Activated B cell treated with CpG ODN at 0.5 μM for 24 hours (primary cell): ENCODE results near the gene HP1BP3. TPM values are rescaled to one million over a fixed set of nuclear protein-coding genes. Genes with fewer than 3 reads are reported as not detected.

Experiments used
- ATAC-seq: fragments of 200-7000 bp; cut with Tn5 transposase; one replicate; pipeline ENCODE4 v1.10.0; 2021; ENCODE audit warnings: low read depth, mild to moderate bottlenecking, moderate library complexity
- CTCF ChIA-PET: fragments of 350-600 bp; sonication (Branson Sonifier 250); formaldehyde crosslinking; loops from one replicate; lab custom pipeline; 2021; ENCODE audit warnings: antibody characterized with exemption; lab: Charles Lee
- POLR2A ChIA-PET: fragments of 350-600 bp; sonication (Branson Sonifier 250); formaldehyde crosslinking; loops from one replicate; lab custom pipeline; 2021; ENCODE audit warnings: antibody characterized with exemption; lab: Charles Lee
- DNase-seq: peaks from one replicate; pipeline ENCODE4 v3.0.0; 2022
- H3K27ac Mint-ChIP-seq: one replicate; pipeline ENCODE4 v1.8.0; 2020; ENCODE audit warnings: mixed read lengths
- H3K27me3 Mint-ChIP-seq: one replicate; pipeline ENCODE4 v1.8.0; 2021; ENCODE audit warnings: mixed read lengths
- H3K36me3 Mint-ChIP-seq: one replicate; pipeline ENCODE4 v1.8.0; 2021; ENCODE audit warnings: low read depth, mixed read lengths
- H3K4me1 Mint-ChIP-seq: one replicate; pipeline ENCODE4 v1.8.0; 2021; ENCODE audit warnings: mixed read lengths
- H3K4me3 Mint-ChIP-seq: one replicate; pipeline ENCODE4 v1.8.0; 2020; ENCODE audit warnings: mild to moderate bottlenecking, mixed read lengths
- H3K9me3 Mint-ChIP-seq: one replicate; pipeline ENCODE4 v1.8.0; 2020; ENCODE audit warnings: mixed read lengths
- intact Hi-C: fragments of 100-400 bp; cut with micrococcal nuclease; formaldehyde crosslinking; loops from one replicate; pipeline ENCODE4 v1.15.1; 2024
- total RNA-seq: library from RNA; stranded (reverse); gene quantifications from 2 replicates; pipeline ENCODE4 v1.2.3, GENCODE V29; 2022
- TF ChIP-seq, protein P1 (sequence below): fragments of 200-600 bp; IDR thresholded peaks from one replicate; pipeline ENCODE4 v1.8.0; 2022; ENCODE audit warnings: antibody characterized with exemption, mild to moderate bottlenecking

The HP1BP3 gene
- total RNA-seq, 1 donor from 2014 or later, result 183 TPM

DNA sequence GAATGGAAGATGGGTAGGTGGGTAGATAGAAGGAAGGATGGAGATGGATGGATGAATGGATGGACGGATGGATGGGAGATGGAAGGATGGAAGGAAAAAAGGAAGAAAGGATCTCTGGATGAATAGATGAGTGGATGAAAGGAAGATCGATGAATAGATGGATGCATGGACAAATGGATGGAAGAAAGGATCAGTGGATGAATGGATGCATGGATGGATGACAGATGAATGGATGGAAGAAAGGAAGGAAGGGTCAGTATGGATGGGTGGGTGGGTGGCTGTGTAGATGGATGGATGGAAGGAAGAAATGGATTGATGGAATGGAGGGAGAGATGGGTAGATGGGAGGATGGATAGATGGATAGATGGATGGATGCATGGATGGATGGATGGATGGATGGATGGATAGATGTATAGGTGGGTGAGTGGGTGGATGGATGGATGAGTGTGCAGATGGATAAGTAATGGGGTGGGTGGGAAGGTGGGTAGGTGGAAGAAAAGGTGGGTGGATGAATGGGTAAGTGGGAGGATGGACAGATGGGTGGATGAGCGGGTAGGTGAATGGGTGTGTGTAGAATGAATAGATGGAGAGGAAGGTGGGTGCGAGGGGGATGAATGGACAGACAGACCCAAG lies 83.9 kb downstream of the HP1BP3 start:
- Mint-ChIP-seq H3K4me3 (no peak overlapping the region), H3K27me3 (no peaks in the 10 kb centered on the region), H3K9me3 (no peaks in the 10 kb centered on the region), H3K4me1 (no peaks in the 10 kb centered on the region), H3K36me3 (no peaks in the 10 kb centered on the region), H3K27ac (no peak overlapping the region)
- DNase-seq (no peak), ATAC-seq (no peak)
- intact Hi-C loops, result no loop called here
- POLR2A ChIA-PET, result no interaction called here
- TF ChIP-seq, protein P1, sequence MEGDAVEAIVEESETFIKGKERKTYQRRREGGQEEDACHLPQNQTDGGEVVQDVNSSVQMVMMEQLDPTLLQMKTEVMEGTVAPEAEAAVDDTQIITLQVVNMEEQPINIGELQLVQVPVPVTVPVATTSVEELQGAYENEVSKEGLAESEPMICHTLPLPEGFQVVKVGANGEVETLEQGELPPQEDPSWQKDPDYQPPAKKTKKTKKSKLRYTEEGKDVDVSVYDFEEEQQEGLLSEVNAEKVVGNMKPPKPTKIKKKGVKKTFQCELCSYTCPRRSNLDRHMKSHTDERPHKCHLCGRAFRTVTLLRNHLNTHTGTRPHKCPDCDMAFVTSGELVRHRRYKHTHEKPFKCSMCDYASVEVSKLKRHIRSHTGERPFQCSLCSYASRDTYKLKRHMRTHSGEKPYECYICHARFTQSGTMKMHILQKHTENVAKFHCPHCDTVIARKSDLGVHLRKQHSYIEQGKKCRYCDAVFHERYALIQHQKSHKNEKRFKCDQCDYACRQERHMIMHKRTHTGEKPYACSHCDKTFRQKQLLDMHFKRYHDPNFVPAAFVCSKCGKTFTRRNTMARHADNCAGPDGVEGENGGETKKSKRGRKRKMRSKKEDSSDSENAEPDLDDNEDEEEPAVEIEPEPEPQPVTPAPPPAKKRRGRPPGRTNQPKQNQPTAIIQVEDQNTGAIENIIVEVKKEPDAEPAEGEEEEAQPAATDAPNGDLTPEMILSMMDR, result no peak
- CTCF ChIA-PET, result no interaction called here

DNA sequence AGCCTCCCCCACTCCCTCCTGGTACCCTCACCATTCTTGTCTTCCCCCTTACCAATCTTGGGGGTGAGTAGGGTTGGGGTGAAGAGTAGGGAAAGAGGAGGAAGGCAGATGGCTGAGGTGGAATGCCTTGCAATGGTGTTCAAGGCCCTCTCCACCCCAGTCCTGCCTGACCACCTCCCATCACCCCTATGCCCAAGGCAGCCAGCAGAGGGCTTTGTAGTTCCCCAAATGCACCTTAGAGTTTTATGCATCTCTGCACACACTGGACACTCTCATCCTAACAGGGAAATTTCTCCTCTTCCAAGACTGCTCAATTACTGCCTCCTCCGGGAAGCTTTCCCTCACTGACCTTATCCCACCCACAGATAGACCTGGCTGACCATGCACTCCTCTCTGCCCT lies 84.7 kb downstream of the HP1BP3 start:
- ATAC-seq, result no peak
- no peak overlapping the region for H3K4me3 Mint-ChIP-seq
- no peaks in the 10 kb centered on the region for H3K9me3 Mint-ChIP-seq
- no peaks in the 10 kb centered on the region for H3K4me1 Mint-ChIP-seq
- H3K27ac Mint-ChIP-seq, result no peak overlapping the region
- no peak for DNase-seq
- ChIA-PET CTCF (no interaction called here), POLR2A (no interaction called here)
- H3K36me3 Mint-ChIP-seq, result no peaks in the 10 kb centered on the region
- intact Hi-C loops, result no loop called here
- H3K27me3 Mint-ChIP-seq, result no peaks in the 10 kb centered on the region
- TF ChIP-seq, protein P1, result no peak

DNA sequence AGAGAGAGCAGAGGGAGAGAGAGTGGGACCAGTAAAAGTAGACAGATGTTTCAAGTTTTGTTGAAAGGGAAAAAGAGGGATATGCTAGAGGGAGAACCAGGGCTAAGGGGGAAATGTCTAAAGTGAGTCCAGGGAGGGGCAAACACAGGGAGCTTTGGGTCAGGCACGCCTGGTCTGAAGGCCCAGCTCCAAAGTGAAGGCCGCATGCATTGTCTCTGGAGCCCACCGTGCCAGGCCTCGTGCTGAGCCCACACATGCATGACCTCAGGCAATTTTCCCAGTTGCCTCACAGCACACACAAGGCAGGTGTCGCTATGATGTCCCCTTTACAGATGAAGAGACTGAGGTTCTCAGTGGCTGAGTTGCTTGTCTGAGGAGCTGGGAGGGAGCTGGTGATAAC lies 85.3 kb downstream of the HP1BP3 start:
- POLR2A ChIA-PET, result no interaction called here
- Mint-ChIP-seq H3K4me1 (no peaks in the 10 kb centered on the region), H3K27me3 (no peaks in the 10 kb centered on the region), H3K36me3 (no peaks in the 10 kb centered on the region), H3K4me3 (no peak overlapping the region), H3K27ac (no peak overlapping the region), H3K9me3 (no peaks in the 10 kb centered on the region)
- intact Hi-C loops, result no loop called here
- CTCF ChIA-PET, result no interaction called here
- ATAC-seq (no peak), DNase-seq (no peak)
- TF ChIP-seq, protein P1, result no peak

DNA sequence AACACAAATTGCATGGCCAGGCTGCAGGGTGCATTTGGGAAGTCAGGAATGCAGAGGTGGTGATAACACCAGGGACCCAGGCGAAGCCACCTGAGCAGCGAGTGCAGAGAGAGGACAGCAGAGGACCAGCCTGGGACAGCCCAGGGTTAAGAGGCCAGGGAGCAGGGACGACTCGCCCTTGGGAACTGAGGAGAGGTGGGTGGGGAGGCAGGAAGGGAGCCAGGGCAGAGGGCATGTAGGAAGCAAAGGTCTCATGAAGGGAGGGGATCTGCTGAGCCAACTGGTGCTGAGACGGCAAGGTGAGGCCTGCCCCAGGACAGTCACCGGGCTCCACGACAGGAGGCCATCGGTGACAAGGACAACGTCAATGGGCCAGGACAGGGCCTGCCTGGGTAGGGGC lies 85.7 kb downstream of the HP1BP3 start:
- Mint-ChIP-seq H3K27me3 (no peaks in the 10 kb centered on the region), H3K36me3 (no peaks in the 10 kb centered on the region), H3K9me3 (no peaks in the 10 kb centered on the region), H3K4me3 (no peak overlapping the region), H3K27ac (no peak overlapping the region), H3K4me1 (no peaks in the 10 kb centered on the region)
- ChIA-PET POLR2A (no interaction called here), CTCF (no interaction called here)
- DNase-seq, result no peak
- intact Hi-C loops, result no loop called here
- TF ChIP-seq, protein P1, result no peak
- no peak for ATAC-seq

DNA sequence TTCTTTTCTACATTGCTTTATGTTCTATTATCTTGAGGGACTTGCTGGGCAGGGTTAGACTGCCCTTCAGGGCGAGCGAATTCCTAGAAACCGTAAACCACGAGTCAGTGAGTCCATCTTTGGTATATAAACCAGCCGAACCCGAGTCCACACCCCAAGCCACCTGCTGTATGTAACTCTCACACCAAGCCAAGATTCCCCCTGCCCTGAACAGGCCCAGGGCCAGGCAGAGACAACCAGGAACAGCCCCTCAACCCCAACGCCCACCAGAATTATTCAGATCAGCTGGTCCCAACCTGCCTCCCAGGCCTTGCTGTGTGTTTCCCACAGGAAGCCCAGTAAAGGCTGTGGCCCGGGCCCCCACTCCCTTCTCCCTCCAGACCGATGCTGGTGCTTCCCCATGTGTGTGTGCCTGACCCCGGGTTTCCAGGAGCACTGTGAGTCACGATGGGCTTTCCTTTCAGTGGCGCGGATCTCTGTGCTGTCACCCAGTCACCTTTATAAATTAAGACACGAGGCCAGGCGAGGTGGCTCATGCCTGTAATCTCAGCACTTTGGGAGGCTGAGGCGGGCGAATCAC lies 86.4 kb downstream of the HP1BP3 start:
- H3K27ac Mint-ChIP-seq, result no peak overlapping the region
- no peaks in the 10 kb centered on the region for H3K36me3 Mint-ChIP-seq
- intact Hi-C loops, result no loop called here
- no peaks in the 10 kb centered on the region for H3K9me3 Mint-ChIP-seq
- ChIA-PET CTCF (no interaction called here), POLR2A (no interaction called here)
- H3K4me1 Mint-ChIP-seq, result peaks cover 4% of the 10 kb centered on the region
- no peak for ATAC-seq
- no peak overlapping the region for H3K4me3 Mint-ChIP-seq
- TF ChIP-seq, protein P1, result no peak
- no peaks in the 10 kb centered on the region for H3K27me3 Mint-ChIP-seq
- no peak for DNase-seq
